PC-9 (cell line): ENCODE results near the gene ABHD17A.

Experiments
- CTCF ChIP-seq: fragments of 200-600 bp; sonication (generic); conservative IDR thresholded peaks from 2 replicates; pipeline ENCODE4 v1.6.1; 2017; ENCODE audit warnings: mixed run types, antibody characterized with exemption, mild to moderate bottlenecking, moderate library complexity
- EZH2 ChIP-seq: fragments of 200-600 bp; sonication (generic); IDR thresholded peaks from 2 replicates; pipeline ENCODE4 v1.8.0; 2017; ENCODE audit warnings: antibody characterized with exemption, low read depth

- TF ChIP-seq CTCF (no peak), EZH2 (no peak)
Observed at GRCh38 chr19:1871630-1872029, 13.7 kb downstream of the ABHD17A start.
